ENCODE measurements around the gene FALEC.

FALEC gene

DNA sequence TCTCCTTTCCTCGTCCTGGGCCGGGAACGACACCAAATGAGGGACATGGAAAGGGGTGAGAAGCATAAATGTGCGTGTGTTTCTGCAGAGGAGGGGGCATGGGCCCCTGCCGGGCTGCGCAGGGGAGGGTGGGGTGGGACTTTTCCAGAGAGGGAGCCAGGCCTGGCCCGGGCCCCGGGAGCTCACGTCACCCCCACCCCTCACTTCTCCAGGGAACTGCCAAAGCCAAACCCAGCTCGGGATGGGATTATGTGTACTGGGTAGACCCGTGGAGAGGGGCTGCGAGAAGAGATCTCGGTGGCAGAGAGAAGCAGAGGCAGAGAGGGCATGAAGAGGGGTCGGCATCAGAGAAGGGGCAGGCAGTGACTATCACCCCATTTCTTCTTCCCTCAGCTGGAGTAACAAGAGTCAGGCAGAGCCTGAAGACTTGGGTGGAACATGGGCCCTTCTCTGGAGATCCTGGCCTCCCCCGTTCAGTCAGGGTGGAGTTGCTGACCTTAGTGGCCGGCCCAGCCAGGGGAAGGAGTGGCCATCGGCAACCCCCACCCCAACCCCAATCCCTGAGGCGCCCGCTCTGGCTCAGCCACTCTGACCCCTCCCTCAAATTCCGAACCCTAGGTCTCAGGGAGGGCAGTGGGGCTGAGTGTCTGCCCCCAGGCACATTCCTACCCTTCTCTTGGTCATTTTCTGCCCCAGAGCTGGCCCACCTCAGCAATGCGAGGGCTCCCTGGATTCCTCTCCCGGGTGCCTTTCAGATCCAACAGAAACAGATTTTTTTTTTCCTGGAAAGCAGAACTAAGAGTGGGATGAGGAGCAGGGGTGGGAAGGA lies 34.9 kb downstream of the FALEC start:
- Histone ChIP-seq H3K4me1 (peaks cover 3 to 61% (median 50%) of the 10 kb centered on the region in 4 donors), H3K4me3 (peak overlapping the region; percentile 59 to 73), H3K27me3 (no peaks in the 10 kb centered on the region), H3K27ac (peak overlapping the region; percentile 92 to 97), H3K36me3 (peaks cover 0 to 17% (median 12%) of the 10 kb centered on the region in 3 donors), H3K9me3 (no peaks in the 10 kb centered on the region)
- intact Hi-C loops (cut with DNase I; ENCODE audit: low total_unique reads), result loop anchor here (10.0 kb wide), 1 partner anchor 454 kb away; the partner anchor contains the start of genes MINDY1 and PRUNE1
- DNase-seq, result peak in 1 of 2 donors; percentile 85
- TF ChIP-seq, protein P1, sequence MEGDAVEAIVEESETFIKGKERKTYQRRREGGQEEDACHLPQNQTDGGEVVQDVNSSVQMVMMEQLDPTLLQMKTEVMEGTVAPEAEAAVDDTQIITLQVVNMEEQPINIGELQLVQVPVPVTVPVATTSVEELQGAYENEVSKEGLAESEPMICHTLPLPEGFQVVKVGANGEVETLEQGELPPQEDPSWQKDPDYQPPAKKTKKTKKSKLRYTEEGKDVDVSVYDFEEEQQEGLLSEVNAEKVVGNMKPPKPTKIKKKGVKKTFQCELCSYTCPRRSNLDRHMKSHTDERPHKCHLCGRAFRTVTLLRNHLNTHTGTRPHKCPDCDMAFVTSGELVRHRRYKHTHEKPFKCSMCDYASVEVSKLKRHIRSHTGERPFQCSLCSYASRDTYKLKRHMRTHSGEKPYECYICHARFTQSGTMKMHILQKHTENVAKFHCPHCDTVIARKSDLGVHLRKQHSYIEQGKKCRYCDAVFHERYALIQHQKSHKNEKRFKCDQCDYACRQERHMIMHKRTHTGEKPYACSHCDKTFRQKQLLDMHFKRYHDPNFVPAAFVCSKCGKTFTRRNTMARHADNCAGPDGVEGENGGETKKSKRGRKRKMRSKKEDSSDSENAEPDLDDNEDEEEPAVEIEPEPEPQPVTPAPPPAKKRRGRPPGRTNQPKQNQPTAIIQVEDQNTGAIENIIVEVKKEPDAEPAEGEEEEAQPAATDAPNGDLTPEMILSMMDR (IDR thresholded peaks at IDR 0.05), result no peak

DNA sequence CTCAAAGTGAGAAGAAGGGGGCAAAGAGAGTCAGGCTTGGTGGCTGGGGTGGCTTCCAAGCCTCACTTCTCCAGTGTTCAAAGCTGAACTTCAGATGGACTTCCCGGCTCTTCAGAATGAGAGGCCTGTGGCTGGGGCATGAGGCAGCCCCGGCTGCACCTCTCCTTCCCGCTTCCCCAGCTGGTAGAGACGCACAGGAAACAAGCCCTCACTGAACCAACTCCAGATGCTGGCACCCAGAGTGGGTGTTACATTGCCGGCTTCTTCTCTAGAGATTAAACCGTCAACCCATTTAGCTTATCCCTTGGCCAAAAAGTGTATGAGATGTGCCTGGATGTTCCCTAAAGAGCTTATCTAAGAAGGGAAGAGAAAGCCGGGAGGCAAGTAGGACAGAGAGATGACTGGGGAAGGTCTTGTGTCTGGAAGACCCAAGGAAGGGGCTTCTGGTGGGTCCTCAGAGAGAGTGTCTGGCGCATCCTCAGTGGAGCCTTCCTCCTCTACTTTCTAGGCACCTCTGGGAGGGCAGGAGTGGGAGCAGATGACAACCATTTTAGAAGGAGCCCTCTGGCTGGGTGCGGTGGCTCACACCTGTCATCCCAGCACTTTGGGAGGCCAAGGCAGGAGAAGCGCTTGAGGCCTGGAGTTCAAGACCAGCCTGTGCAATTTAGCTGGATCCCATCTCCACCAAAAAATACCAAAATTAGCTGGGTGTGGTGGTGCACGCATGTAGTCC lies 35.7 kb downstream of the FALEC start:
- H3K36me3 ChIP-seq, result peaks cover 0 to 24% (median 20%) of the 10 kb centered on the region in 3 donors
- H3K27me3 ChIP-seq, result no peaks in the 10 kb centered on the region
- DNase-seq, result peak in 1 of 2 donors; percentile 76
- TF ChIP-seq, protein P1 (IDR thresholded peaks at IDR 0.05), result no peak
- H3K4me3 ChIP-seq, result peak overlapping the region in 1 of 2 donors; percentile 73
- no peaks in the 10 kb centered on the region for H3K9me3 ChIP-seq
- H3K27ac ChIP-seq, result peak overlapping the region; percentile 92 to 97
- peaks cover 3 to 61% (median 50%) of the 10 kb centered on the region in 4 donors for H3K4me1 ChIP-seq
- intact Hi-C loops (cut with DNase I; ENCODE audit: low total_unique reads), result loop anchor here (10.0 kb wide), 1 partner anchor 454 kb away; the partner anchor contains the start of genes MINDY1 and PRUNE1

DNA sequence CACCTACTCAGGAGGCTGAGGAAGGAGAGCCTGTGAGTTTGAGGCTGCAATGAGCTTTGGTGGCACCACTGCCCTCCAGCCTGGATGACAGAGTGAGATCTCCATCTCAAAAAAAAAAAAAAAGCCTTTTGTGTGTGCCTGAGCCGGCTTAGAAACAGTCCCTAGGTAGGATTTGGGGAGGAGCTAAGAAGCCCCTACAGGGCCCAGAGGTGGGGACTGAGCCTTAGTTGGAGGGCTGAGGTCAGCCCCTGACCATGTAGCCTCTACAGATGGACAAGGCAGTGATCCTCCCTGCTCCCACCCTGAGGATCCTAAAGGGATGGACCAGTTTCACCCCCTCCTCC lies 36.2 kb downstream of the FALEC start:
- no peaks in the 10 kb centered on the region for H3K9me3 ChIP-seq
- peak overlapping the region; percentile 92 to 97 for H3K27ac ChIP-seq
- peaks cover 0 to 30% (median 25%) of the 10 kb centered on the region in 3 donors for H3K36me3 ChIP-seq
- peaks cover 3 to 61% (median 50%) of the 10 kb centered on the region in 4 donors for H3K4me1 ChIP-seq
- intact Hi-C loops (cut with DNase I; ENCODE audit: low total_unique reads), result loop anchor here (10.0 kb wide), 1 partner anchor 453 kb away; the partner anchor contains the start of genes MINDY1 and PRUNE1
- no peak for DNase-seq
- no peaks in the 10 kb centered on the region for H3K27me3 ChIP-seq
- TF ChIP-seq, protein P1 (IDR thresholded peaks at IDR 0.05), result no peak
- H3K4me3 ChIP-seq, result no peak overlapping the region

DNA sequence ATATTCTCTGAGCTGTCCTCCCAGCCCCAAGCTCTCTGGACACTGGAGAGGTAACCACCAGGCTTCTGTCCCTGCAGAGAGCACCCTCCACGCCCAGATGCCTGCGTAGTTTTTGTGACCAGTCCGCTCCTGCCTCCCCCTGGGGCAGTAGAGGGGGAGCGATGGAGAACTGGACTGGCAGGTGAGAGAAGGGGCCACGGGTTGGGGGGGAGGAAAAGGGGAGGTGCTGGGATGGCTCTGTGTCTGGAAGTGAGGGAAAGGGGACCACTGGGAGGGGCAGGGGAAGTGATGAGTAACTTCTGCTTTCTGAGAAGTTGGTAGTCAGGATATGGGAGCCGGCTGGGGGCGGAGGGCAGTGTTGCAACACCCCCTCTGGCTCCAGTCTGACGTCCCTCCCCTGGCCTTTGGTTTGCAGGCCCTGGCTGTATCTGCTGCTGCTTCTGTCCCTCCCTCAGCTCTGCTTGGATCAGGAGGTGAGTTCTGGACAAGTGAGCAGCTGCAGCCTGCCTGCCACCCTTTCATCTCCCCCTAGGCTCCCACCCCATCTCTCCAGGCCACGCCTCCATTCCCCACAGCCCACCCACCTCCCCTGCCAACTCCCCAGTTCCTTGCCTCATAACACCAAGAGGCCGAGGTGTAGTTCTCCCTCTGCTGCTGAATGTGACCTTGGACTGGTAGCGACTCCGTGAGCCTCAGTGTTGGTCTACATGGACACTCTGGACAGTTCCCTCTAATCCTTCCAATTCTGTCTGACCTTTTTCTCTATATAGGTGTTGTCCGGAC lies 36.8 kb downstream of the FALEC start:
- Histone ChIP-seq H3K27ac (peak overlapping the region; percentile 92 to 97), H3K9me3 (no peaks in the 10 kb centered on the region), H3K4me3 (no peak overlapping the region), H3K4me1 (peaks cover 3 to 67% (median 53%) of the 10 kb centered on the region in 4 donors), H3K27me3 (no peaks in the 10 kb centered on the region), H3K36me3 (peaks cover 0 to 36% (median 31%) of the 10 kb centered on the region in 3 donors)
- intact Hi-C loops (cut with DNase I; ENCODE audit: low total_unique reads), result loop anchor here (10.0 kb wide), 1 partner anchor 452 kb away; the partner anchor contains the start of genes MINDY1 and PRUNE1
- peak; percentile 95 to 96 for DNase-seq
- TF ChIP-seq, protein P1 (IDR thresholded peaks at IDR 0.05), result no peak

DNA sequence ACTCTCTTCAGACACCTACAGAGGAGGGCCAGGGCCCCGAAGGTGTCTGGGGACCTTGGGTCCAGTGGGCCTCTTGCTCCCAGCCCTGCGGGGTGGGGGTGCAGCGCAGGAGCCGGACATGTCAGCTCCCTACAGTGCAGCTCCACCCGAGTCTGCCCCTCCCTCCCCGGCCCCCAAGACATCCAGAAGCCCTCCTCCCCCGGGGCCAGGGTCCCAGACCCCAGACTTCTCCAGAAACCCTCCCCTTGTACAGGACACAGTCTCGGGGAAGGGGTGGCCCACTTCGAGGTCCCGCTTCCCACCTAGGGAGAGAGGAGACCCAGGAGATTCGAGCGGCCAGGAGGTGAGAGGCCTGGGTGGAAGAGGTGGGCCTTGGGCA lies 37.3 kb downstream of the FALEC start:
- Histone ChIP-seq H3K27me3 (no peaks in the 10 kb centered on the region), H3K36me3 (peaks cover 0 to 41% (median 36%) of the 10 kb centered on the region in 3 donors), H3K9me3 (no peaks in the 10 kb centered on the region), H3K4me3 (no peak overlapping the region), H3K4me1 (peaks cover 3 to 70% (median 56%) of the 10 kb centered on the region in 4 donors), H3K27ac (peak overlapping the region; percentile 92 to 97)
- intact Hi-C loops (cut with DNase I; ENCODE audit: low total_unique reads), result loop anchor here (10.0 kb wide), 1 partner anchor 452 kb away; the partner anchor contains the start of genes MINDY1 and PRUNE1
- TF ChIP-seq, protein P1 (IDR thresholded peaks at IDR 0.05), result no peak
- peak in 1 of 2 donors; percentile 71 for DNase-seq

Measured in tibial artery (tissue), 4 donors.